Activated naive CD8-positive, alpha-beta T cell treated with anti-CD3 and anti-CD28 coated beads for 36 hours (primary cell): ENCODE measurements around the gene TIAM1. TPM values are rescaled to one million over a fixed set of nuclear protein-coding genes. Genes with fewer than 3 reads are reported as not detected.

Source experiments
- DNase-seq: peaks from one replicate; pipeline ENCODE4 v3.0.0; 2021
- H3K27ac Mint-ChIP-seq: one replicate; pipeline ENCODE4 v1.8.0; 2022; ENCODE audit warnings: mild to moderate bottlenecking, moderate library complexity, mixed read lengths
- H3K27me3 Mint-ChIP-seq: one replicate; pipeline ENCODE4 v1.8.0; 2022; ENCODE audit warnings: mild to moderate bottlenecking, mixed read lengths
- H3K36me3 Mint-ChIP-seq: one replicate; pipeline ENCODE4 v1.8.0; 2021; ENCODE audit warnings: mild to moderate bottlenecking, mixed read lengths
- H3K4me1 Mint-ChIP-seq: one replicate; pipeline ENCODE4 v1.8.0; 2021; ENCODE audit warnings: mixed read lengths
- H3K4me3 Mint-ChIP-seq: one replicate; pipeline ENCODE4 v1.8.0; 2022; ENCODE audit warnings: mild to moderate bottlenecking, moderate library complexity, mixed read lengths
- H3K9me3 Mint-ChIP-seq: one replicate; pipeline ENCODE4 v1.8.0; 2022; ENCODE audit warnings: mixed read lengths
- total RNA-seq, 2 experiments: library from RNA; stranded (reverse); gene quantifications; one replicate each; pipeline ENCODE4 v1.2.3, GENCODE V29; 2021

The TIAM1 gene
- total RNA-seq, 2 experiments from 2014 or later: 28.2 to 29.3 TPM

DNA sequence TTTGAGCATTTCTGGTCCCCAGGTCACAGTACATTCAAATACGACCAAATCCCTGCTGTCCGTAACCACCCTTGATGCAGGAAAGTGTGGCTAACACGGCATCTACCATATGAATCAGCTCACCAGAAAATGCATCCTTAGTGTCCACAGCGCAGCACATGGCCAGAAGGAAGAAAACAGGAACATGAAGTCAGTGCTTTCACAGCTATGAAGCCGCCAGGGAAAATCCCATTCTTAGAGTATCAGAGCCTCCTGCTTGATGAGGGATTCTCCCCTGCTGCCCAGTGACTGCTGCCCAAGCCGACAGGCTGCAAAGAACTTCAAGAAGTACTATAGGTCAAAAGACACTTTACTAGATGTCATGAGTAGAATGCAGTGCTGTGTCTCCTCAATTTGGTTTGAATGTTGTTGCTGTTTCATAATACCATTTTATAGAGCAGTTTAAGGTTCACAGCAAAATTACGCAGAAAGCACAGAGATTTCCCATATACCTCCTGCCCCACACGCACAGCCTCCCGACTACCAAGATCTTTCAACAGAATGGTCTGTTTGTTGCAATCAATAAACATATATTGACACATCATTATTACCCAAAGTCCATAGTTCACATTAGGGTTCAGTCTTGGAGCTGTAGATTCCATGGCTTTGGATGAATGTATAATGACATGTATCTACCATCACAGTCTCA, 14.5 kb downstream of the TIAM1 start:
- DNase-seq: no peak
- Mint-ChIP-seq H3K9me3 (peaks cover 5% of the 10 kb centered on the region), H3K27ac (no peak overlapping the region), H3K4me3 (no peak overlapping the region), H3K4me1 (peaks cover 36% of the 10 kb centered on the region), H3K36me3 (peaks cover 22% of the 10 kb centered on the region), H3K27me3 (no peaks in the 10 kb centered on the region)

DNA sequence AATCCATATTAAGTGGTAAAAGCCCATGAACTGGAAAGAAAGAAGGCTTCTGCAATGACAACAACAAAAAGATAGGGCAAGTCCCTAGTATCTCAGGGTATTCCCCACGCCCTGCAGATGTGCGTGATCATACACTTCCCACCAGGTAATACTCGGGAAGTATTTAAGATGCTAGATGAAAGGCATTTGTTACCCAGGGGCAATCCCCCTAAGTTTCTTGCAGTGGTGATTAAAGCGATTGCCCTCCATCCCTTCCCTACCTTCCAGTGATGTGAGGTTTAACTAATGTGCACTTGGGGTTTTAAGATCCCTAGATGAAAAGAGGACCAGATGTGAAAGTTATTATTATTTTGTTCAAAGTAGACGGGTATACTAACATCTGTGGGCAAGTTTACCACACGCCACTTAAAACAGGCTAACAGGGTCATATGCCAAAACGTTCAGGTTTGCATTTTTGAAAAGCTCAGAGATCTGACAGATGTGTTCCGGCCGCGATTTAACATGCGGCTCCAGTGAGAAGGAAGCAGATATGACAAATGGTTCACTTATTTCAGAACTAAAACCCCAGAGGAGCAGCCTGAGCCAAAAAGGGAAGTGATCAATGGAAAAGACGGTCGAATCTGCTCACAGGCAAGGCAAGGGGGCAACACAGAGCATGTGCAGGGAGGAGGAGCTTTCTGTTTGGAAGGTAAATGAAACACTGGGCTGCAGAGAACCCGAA, 17.4 kb downstream of the TIAM1 start:
- Mint-ChIP-seq H3K4me1 (peaks cover 24% of the 10 kb centered on the region), H3K9me3 (peaks cover 4% of the 10 kb centered on the region), H3K36me3 (peaks cover 15% of the 10 kb centered on the region), H3K4me3 (peak overlapping the region; percentile 62), H3K27me3 (no peaks in the 10 kb centered on the region), H3K27ac (peak overlapping the region; percentile 87)
- peak; percentile 69 for DNase-seq

DNA sequence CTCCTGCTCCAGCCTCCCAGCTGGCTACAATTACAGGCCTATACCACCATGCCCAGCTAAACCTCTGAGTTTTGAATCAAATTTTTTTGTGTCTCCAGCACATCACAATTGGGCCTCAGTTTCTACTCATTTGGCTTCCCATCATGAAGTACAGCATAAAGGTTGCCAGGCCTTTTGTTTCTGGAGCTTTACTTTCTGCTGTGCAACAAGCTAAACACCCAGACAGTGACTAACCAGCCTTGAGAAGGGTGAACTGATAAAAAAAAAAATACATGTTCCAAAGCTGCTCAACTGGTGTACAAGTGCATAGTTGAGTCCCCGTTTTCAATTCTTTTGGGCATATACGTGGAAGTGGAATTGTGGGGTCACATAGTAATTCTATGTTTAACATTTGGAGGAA, 25.1 kb downstream of the TIAM1 start:
- Mint-ChIP-seq H3K4me3 (no peak overlapping the region), H3K36me3 (no peaks in the 10 kb centered on the region), H3K9me3 (no peaks in the 10 kb centered on the region), H3K27ac (no peak overlapping the region), H3K27me3 (no peaks in the 10 kb centered on the region), H3K4me1 (peaks cover 5% of the 10 kb centered on the region)
- no peak for DNase-seq

DNA sequence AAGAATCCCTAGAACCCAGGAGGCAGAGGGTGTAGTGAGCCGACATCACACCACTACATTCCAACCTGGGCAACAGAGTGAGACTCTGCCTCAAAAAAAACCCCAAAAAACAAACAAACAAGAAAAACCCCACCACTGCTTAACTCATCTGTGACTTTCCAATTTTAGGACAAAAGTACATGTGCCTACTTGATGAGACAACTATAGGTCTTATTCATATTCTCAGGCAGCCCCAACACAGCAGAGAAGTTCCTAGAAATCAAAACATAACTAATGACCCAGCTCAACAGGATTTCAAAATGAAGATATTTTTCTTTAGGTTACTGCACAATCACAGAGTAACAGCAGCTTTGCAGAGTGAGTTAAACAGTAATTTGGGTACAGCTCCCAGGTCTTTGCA, 26.4 kb downstream of the TIAM1 start:
- Mint-ChIP-seq H3K9me3 (no peaks in the 10 kb centered on the region), H3K27me3 (no peaks in the 10 kb centered on the region), H3K4me3 (no peak overlapping the region), H3K27ac (no peak overlapping the region), H3K4me1 (peaks cover 6% of the 10 kb centered on the region), H3K36me3 (no peaks in the 10 kb centered on the region)
- no peak for DNase-seq

DNA sequence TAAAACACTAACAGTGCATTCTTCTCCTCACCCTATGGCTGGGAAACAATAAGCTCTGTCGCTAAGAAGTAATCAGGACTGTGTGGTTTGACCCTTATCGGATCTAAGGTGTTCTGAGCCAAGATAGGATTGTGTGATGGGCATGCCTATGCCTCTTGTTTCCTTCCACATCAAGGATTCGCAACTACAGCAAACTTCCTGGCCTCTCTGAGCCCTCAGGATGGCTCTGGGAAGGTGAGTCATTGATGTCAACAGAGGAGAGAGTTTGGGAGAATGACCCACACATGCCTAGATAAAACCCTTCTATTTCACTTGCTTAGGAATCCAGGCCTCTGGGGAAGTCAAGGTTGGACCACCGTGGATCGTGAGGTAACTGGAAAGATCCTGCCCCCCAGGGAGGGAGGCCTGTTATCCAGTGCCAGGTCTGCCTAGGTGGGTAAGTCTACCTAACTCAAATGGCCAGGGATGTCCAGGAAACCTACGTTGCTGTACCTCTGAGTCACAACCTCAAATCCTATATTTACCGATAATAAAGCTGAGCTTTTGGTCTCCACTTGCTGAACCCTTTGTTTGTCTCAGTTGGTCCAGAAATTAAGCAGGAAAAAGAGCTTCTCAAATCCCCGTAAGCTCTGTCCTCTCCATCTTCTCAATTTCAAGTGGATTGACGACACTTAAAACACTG, 27.4 kb downstream of the TIAM1 start:
- H3K9me3 Mint-ChIP-seq: no peaks in the 10 kb centered on the region
- no peaks in the 10 kb centered on the region for H3K27me3 Mint-ChIP-seq
- no peak overlapping the region for H3K27ac Mint-ChIP-seq
- H3K4me1 Mint-ChIP-seq: peaks cover 6% of the 10 kb centered on the region
- no peaks in the 10 kb centered on the region for H3K36me3 Mint-ChIP-seq
- no peak for DNase-seq
- no peak overlapping the region for H3K4me3 Mint-ChIP-seq

DNA sequence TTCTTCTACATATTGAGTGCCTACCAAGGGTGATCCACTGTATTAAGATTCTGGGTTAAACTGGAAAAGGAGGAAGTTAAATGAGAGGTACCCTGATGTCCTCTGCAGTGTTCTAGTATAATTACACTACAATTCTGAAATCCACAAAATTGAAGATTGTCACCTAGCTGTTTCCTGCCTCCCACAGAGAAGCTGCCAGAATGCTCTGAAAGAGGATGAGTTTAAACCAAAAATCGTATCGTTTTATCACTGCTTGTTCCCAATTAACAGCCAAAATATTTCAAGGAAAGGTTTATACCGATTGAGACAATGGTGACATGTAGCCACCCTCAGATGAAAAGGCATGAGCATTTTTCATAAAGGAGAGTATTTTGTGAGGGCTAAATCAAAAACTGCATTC, 28.0 kb downstream of the TIAM1 start:
- peaks cover 6% of the 10 kb centered on the region for H3K4me1 Mint-ChIP-seq
- H3K27ac Mint-ChIP-seq: no peak overlapping the region
- H3K36me3 Mint-ChIP-seq: no peaks in the 10 kb centered on the region
- no peak overlapping the region for H3K4me3 Mint-ChIP-seq
- no peaks in the 10 kb centered on the region for H3K9me3 Mint-ChIP-seq
- DNase-seq: no peak
- H3K27me3 Mint-ChIP-seq: no peaks in the 10 kb centered on the region

DNA sequence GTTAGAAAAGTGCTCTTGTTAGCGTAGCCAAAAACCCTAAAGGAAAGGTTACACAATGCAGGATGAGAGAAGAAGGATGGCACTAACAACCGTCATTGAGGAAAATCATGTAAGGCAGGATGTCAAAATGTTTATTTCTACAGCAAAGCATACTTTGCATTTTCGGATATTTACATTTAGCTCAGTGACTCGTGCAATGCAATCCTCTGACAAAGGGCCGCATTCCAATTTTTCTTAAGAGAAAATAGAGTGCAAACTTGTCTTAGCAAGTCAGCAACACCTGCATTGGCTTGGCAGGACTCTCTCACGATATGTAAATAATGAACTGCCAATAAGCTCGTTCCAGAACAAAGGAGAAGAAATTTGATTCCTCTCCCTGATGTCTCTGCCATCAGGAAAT, 33.3 kb downstream of the TIAM1 start:
- H3K4me1 Mint-ChIP-seq: peaks cover 1% of the 10 kb centered on the region
- H3K36me3 Mint-ChIP-seq: no peaks in the 10 kb centered on the region
- H3K4me3 Mint-ChIP-seq: no peak overlapping the region
- H3K9me3 Mint-ChIP-seq: peaks cover 1% of the 10 kb centered on the region
- no peaks in the 10 kb centered on the region for H3K27me3 Mint-ChIP-seq
- no peak overlapping the region for H3K27ac Mint-ChIP-seq
- DNase-seq: no peak

DNA sequence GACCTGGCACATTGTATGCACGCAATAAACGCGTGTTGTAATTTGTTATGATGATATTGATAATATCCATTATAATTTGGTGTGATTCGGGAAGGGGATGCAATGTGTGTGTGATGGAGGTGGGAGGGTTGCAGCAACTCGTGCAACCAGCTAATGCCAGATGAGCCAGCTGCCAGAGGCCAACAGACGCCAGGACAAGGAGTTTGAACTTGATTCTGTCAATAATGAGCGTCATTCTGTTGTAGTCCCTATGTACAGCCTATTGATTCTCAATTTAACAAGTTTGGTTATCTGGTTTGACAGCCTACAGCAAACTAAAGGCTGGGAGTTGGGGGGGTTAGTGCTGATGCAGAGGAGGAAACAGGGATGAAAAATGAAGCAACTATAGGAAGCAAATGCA, 35.5 kb downstream of the TIAM1 start:
- no peak overlapping the region for H3K27ac Mint-ChIP-seq
- no peak overlapping the region for H3K4me3 Mint-ChIP-seq
- no peaks in the 10 kb centered on the region for H3K36me3 Mint-ChIP-seq
- peaks cover 1% of the 10 kb centered on the region for H3K9me3 Mint-ChIP-seq
- DNase-seq: no peak
- no peaks in the 10 kb centered on the region for H3K27me3 Mint-ChIP-seq
- H3K4me1 Mint-ChIP-seq: peaks cover 3% of the 10 kb centered on the region

DNA sequence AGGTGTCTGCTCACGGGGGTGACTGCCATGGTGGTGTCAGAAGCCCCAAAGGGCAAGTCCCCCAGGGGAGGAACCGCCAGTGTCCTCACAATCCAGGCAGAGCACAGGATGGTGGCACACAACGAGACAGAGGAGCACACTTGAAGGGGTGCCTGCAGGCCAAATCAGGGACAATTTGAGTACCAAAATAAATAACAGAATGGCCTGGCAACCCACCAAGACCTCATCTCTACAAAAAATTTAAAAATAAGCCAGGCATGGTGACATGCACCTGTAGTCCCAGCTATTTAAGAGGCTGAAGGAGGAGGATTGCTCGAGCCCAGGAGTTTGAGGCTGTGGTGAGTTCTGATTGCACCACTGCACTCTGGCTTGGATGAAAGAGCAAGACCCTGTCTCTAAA, 38.2 kb downstream of the TIAM1 start:
- no peaks in the 10 kb centered on the region for H3K27me3 Mint-ChIP-seq
- H3K36me3 Mint-ChIP-seq: no peaks in the 10 kb centered on the region
- no peak overlapping the region for H3K4me3 Mint-ChIP-seq
- H3K4me1 Mint-ChIP-seq: peaks cover 5% of the 10 kb centered on the region
- H3K9me3 Mint-ChIP-seq: peaks cover 1% of the 10 kb centered on the region
- no peak for DNase-seq
- H3K27ac Mint-ChIP-seq: no peak overlapping the region

DNA sequence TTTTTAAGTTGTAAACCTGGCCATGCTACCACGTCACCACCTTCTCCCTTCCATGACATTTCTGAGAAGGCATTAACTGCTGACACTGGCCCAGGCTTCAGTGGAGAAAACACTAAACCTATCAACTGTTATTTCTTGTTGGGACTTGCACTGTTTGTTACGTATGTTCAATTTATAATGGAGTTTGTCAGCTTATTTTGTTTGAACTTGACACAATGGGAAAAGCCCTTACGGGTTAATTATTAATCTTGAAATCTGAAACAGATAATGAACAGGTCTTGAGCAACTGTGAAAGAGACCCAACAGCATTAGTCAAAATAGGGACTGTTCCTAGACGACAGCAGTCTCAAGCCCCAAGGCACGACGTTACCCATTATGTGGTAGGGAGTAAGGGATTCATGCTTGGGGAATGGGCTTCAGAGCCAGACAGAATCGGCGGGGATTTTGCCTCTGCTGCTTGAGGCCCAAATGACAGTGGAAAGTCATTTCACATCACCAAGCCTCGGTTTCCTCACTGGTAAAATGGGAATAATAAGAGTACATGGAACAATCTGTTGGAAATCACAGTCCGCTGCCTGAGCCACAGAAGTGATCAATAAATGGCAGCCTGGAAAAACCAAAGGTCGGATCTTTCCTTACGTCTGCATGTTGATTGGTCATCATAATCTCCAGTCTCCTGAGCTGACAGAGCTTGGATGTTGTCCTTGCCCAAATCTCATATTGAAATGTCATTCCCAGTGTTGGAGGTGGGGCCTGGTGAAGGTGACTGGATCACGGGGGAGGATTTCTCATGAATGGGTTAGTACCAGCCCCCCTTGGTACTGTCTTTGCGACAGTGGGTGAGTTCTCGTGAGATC, 44.5 kb downstream of the TIAM1 start:
- Mint-ChIP-seq H3K4me3 (no peak overlapping the region), H3K36me3 (no peaks in the 10 kb centered on the region), H3K9me3 (no peaks in the 10 kb centered on the region), H3K27me3 (no peaks in the 10 kb centered on the region), H3K4me1 (peaks cover 13% of the 10 kb centered on the region), H3K27ac (no peak overlapping the region)
- no peak for DNase-seq

DNA sequence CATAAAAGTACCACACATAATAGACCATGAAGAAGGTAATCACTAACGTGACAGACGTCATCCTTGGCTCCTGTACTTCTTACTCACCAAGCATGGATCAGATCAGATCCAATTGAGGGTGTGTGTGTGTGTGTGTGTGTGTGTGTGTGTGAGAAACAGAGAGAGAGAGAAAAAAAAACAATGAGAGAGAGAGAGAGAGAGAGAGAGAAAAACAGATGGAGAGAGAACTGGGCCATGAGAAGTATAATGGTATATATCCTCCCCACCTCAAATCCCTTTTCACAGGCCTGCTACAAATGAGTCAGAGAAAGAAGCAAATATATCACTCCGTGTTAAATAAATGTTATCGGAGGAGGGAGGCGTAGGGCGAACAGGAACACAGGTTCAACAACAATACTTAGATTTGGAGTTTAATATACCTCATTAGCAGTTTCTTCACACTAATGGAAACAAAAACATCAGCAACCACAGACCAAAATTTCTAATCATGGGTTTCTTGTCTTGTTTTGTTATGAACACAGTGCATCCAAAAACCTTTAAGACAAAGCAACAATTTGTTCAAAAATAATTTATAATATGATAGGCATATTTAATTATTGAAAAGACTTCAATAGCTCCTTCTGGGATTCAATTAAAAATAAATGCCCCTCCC, 45.3 kb downstream of the TIAM1 start:
- Mint-ChIP-seq H3K27ac (no peak overlapping the region), H3K36me3 (no peaks in the 10 kb centered on the region), H3K27me3 (no peaks in the 10 kb centered on the region), H3K9me3 (no peaks in the 10 kb centered on the region), H3K4me3 (no peak overlapping the region), H3K4me1 (peaks cover 18% of the 10 kb centered on the region)
- no peak for DNase-seq

DNA sequence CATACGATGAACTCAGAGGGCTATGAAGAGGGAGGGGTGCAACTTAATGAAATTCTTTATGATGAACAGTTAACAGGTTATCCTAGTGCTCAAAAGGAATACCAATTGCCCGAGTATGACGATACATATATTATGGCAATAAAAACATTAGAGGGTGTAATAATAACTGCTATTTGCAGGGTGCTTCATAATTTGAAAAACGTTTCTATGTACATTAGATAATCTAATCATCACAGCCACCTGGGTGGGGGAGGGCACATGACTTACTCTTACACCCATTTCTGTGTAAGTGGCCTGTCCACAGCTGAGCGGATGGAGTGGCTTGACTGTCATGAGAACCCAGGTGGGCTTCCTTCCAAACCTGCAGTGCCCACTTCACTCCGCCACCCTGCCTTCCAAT, 46.3 kb downstream of the TIAM1 start:
- no peaks in the 10 kb centered on the region for H3K27me3 Mint-ChIP-seq
- H3K36me3 Mint-ChIP-seq: peaks cover 4% of the 10 kb centered on the region
- no peaks in the 10 kb centered on the region for H3K9me3 Mint-ChIP-seq
- no peak overlapping the region for H3K27ac Mint-ChIP-seq
- H3K4me3 Mint-ChIP-seq: no peak overlapping the region
- peaks cover 23% of the 10 kb centered on the region for H3K4me1 Mint-ChIP-seq
- no peak for DNase-seq

DNA sequence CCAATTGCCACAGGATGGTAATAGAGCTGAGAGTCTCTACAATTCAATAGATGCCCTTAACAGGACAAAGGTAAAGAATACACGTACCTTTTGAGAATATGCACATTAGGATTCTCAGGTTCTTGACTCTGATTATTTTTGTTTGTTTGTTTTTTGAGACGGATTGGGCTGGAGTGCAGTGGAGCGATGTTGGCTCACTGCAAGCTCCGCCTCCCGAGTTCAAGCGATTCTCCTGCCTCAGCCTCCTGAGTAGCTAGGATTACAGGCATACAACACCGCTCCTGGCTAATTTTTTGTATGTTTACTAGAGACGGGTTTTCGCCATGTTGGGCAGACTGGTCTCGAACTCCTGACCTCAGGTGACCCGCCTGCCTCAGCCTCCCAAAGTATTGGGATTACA, 48.4 kb downstream of the TIAM1 start:
- Mint-ChIP-seq H3K9me3 (peaks cover 1% of the 10 kb centered on the region), H3K36me3 (peaks cover 10% of the 10 kb centered on the region), H3K4me1 (peaks cover 23% of the 10 kb centered on the region), H3K4me3 (no peak overlapping the region), H3K27ac (no peak overlapping the region), H3K27me3 (no peaks in the 10 kb centered on the region)
- no peak for DNase-seq

DNA sequence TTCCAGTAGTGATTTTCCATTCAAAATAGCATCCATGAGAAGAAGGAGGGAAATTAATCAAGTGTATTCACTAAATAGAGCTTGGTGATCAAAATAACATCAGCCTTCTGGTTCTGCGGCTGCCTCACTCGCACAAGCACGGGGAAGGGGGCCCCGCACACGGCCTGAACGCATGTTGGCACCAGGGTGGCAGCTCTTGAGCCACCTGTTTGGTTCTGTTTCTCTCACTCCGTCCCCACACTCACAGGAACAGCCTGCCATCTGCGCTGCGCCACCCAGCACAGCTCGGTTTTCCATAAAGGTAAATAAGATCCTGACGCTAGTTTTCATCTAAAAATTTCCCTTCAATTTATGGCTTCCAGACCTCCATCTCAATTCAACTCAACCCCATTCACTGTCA, 49.4 kb downstream of the TIAM1 start:
- Mint-ChIP-seq H3K27ac (peak overlapping the region; percentile 43), H3K9me3 (peaks cover 1% of the 10 kb centered on the region), H3K4me1 (peaks cover 23% of the 10 kb centered on the region), H3K27me3 (no peaks in the 10 kb centered on the region), H3K4me3 (no peak overlapping the region), H3K36me3 (peaks cover 10% of the 10 kb centered on the region)
- DNase-seq: no peak
